ENCODE results near the gene CDK15.

Gene CDK15

GRCh38 chr2:201806442-201807170, at the start of gene CDK15:
Gene CDK15, plus strand, starts transcription at chr2:201806537. Its CDS starts 128 bp downstream, at chr2:201806665.
- TF ChIP-seq, protein P1, sequence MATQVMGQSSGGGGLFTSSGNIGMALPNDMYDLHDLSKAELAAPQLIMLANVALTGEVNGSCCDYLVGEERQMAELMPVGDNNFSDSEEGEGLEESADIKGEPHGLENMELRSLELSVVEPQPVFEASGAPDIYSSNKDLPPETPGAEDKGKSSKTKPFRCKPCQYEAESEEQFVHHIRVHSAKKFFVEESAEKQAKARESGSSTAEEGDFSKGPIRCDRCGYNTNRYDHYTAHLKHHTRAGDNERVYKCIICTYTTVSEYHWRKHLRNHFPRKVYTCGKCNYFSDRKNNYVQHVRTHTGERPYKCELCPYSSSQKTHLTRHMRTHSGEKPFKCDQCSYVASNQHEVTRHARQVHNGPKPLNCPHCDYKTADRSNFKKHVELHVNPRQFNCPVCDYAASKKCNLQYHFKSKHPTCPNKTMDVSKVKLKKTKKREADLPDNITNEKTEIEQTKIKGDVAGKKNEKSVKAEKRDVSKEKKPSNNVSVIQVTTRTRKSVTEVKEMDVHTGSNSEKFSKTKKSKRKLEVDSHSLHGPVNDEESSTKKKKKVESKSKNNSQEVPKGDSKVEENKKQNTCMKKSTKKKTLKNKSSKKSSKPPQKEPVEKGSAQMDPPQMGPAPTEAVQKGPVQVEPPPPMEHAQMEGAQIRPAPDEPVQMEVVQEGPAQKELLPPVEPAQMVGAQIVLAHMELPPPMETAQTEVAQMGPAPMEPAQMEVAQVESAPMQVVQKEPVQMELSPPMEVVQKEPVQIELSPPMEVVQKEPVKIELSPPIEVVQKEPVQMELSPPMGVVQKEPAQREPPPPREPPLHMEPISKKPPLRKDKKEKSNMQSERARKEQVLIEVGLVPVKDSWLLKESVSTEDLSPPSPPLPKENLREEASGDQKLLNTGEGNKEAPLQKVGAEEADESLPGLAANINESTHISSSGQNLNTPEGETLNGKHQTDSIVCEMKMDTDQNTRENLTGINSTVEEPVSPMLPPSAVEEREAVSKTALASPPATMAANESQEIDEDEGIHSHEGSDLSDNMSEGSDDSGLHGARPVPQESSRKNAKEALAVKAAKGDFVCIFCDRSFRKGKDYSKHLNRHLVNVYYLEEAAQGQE (IDR thresholded peaks at IDR 0.05; ENCODE audit: low read depth): no peak
- TF ChIP-seq EGR1 (IDR thresholded peaks at IDR 0.05) (no peak), EP300 (IDR thresholded peaks at IDR 0.05; ENCODE audit: borderline replicate concordance) (no peak), ZBTB7A (IDR thresholded peaks at IDR 0.05; ENCODE audit: low read depth) (no peak), TEAD4 (IDR thresholded peaks at IDR 0.05) (no peak)

GRCh38 chr2:201758234-201758633, 48.1 kb upstream of the CDK15 start:
- TF ChIP-seq TAF1 (IDR thresholded peaks at IDR 0.05; ENCODE audit: low read depth): no peak
- no peak for TF ChIP-seq FOXM1 (IDR thresholded peaks at IDR 0.05; ENCODE audit: borderline replicate concordance, low read depth)
- no peak for TF ChIP-seq USF1 (IDR thresholded peaks at IDR 0.05)
- TF ChIP-seq RAD21 (IDR thresholded peaks at IDR 0.05; ENCODE audit: low read depth): no peak
- no peak for TF ChIP-seq CEBPB (IDR thresholded peaks at IDR 0.05)
- TF ChIP-seq ZBTB7A (IDR thresholded peaks at IDR 0.05; ENCODE audit: low read depth): no peak

DNA sequence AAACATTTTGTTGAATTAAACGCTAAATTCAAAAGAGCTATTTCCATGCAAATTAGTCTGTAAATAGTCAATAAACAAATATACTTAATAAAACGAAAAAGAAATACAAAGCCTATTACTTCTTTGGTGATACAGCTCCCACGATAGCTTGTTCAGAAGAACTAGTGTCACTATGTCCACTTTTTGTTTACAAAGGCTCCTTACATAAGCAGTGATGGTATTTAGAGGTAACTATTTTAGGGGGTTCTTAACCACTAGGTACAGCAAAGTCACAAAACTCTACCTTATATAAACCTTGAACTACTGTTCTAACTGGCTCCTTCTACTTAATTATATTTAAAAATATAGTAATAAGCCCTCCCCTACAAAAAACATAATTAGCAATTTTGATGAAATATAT, 47.5 kb upstream of the CDK15 start:
- TF ChIP-seq USF1 (IDR thresholded peaks at IDR 0.05) (no peak), YY1 (IDR thresholded peaks at IDR 0.05; ENCODE audit: low read depth) (no peak)

GRCh38 chr2:201759567-201759966, 46.8 kb upstream of the CDK15 start:
- TF ChIP-seq TEAD4 (IDR thresholded peaks at IDR 0.05): no peak
- no peak for TF ChIP-seq CREB1 (IDR thresholded peaks at IDR 0.05; ENCODE audit: low read depth)
- TF ChIP-seq FOXM1 (IDR thresholded peaks at IDR 0.05; ENCODE audit: borderline replicate concordance, low read depth): no peak
- no peak for TF ChIP-seq MAX (IDR thresholded peaks at IDR 0.05)
- no peak for TF ChIP-seq NFIC (IDR thresholded peaks at IDR 0.05)
- no peak for TF ChIP-seq TCF12 (IDR thresholded peaks at IDR 0.05; ENCODE audit: low read depth)
- no peak for TF ChIP-seq EP300 (IDR thresholded peaks at IDR 0.05; ENCODE audit: borderline replicate concordance)
- no peak for TF ChIP-seq EGR1 (IDR thresholded peaks at IDR 0.05)
- TF ChIP-seq, protein P1 (IDR thresholded peaks at IDR 0.05; ENCODE audit: low read depth): no peak
- TF ChIP-seq YY1 (IDR thresholded peaks at IDR 0.05; ENCODE audit: low read depth): no peak
- no peak for TF ChIP-seq RAD21 (IDR thresholded peaks at IDR 0.05; ENCODE audit: low read depth)
- no peak for TF ChIP-seq ZBTB7A (IDR thresholded peaks at IDR 0.05; ENCODE audit: low read depth)
- no peak for TF ChIP-seq CEBPB (IDR thresholded peaks at IDR 0.05)
- no peak for TF ChIP-seq USF1 (IDR thresholded peaks at IDR 0.05)
- no peak for TF ChIP-seq TAF1 (IDR thresholded peaks at IDR 0.05; ENCODE audit: low read depth)

DNA sequence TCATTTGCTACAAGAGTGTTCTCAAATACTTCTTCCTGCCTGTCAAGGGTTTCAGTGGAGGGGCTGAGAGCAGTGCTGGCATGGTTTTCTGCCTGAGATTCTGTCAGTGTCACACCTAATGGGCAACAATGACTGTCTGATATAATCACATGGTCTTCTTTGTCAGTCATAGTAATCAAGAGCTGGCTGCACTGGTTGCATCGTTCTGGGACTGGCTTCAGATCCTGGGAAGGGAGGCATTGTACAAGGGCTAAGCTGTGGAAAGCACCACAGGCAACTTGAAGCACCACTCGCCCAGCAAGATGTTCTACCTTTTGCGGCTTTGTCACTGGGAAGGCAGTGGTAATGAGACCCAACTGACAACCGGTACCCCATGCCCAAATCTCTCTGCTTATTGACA, 45.2 kb upstream of the CDK15 start:
- TF ChIP-seq TCF12 (IDR thresholded peaks at IDR 0.05; ENCODE audit: low read depth) (no peak), FOXM1 (IDR thresholded peaks at IDR 0.05; ENCODE audit: borderline replicate concordance, low read depth) (no peak), EGR1 (IDR thresholded peaks at IDR 0.05) (no peak), CREB1 (IDR thresholded peaks at IDR 0.05; ENCODE audit: low read depth) (no peak), NFIC (IDR thresholded peaks at IDR 0.05) (no peak), MAX (IDR thresholded peaks at IDR 0.05) (no peak), CEBPB (IDR thresholded peaks at IDR 0.05) (no peak), YY1 (IDR thresholded peaks at IDR 0.05; ENCODE audit: low read depth) (no peak), RAD21 (IDR thresholded peaks at IDR 0.05; ENCODE audit: low read depth) (no peak), USF1 (IDR thresholded peaks at IDR 0.05) (no peak)
- TF ChIP-seq, protein P1 (IDR thresholded peaks at IDR 0.05; ENCODE audit: low read depth): no peak
